ENCODE results near the gene BLOC1S1. TPM values are rescaled to one million over a fixed set of nuclear protein-coding genes. Genes with fewer than 3 reads are reported as not detected.
A peak's percentile ranks its signal among the peaks of the same experiment; 100 is the strongest.
"Not testable (repeated sequence)": the region's sequence is repeated elsewhere in the genome, so short reads cannot be mapped to it uniquely, and the experiment has no call there.

Gene BLOC1S1
- total and polyA plus RNA-seq, 7 donors = 173 to 655 (median 355) TPM

DNA sequence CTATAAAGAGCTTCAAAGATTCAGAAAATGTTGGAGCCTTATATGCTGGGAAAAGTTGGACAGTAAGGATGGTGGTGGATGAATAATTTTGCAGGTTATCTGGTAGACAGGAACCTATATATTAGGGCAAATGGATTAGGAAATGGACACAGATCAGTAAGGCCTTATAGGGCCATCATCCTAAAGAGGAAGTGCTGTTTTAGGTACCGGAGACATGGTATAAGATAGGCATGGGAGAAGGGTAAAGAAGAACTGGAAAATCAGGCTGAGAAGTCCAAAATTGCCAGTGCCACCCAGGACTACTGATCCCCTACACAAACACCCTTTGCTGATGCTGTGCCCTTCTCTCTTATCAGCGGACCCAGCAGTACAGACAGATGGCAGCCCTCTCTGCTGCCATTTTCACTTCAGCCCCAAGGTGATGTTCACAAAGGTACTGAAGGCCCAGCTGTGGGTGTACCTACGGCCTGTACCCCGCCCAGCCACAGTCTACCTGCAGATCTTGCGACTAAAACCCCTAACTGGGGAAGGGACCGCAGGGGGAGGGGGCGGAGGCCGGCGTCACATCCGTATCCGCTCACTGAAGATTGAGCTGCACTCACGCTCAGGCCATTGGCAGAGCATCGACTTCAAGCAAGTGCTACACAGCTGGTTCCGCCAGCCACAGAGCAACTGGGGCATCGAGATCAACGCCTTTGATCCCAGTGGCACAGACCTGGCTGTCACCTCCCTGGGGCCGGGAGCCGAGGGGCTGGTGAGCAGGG, 32.6 kb downstream of the BLOC1S1 start:
- TF ChIP-seq EP300 (IDR thresholded peaks at IDR 0.05) = no peak
- TF ChIP-seq POLR2A (IDR thresholded peaks at IDR 0.05) = no peak
- TF ChIP-seq, protein P1, sequence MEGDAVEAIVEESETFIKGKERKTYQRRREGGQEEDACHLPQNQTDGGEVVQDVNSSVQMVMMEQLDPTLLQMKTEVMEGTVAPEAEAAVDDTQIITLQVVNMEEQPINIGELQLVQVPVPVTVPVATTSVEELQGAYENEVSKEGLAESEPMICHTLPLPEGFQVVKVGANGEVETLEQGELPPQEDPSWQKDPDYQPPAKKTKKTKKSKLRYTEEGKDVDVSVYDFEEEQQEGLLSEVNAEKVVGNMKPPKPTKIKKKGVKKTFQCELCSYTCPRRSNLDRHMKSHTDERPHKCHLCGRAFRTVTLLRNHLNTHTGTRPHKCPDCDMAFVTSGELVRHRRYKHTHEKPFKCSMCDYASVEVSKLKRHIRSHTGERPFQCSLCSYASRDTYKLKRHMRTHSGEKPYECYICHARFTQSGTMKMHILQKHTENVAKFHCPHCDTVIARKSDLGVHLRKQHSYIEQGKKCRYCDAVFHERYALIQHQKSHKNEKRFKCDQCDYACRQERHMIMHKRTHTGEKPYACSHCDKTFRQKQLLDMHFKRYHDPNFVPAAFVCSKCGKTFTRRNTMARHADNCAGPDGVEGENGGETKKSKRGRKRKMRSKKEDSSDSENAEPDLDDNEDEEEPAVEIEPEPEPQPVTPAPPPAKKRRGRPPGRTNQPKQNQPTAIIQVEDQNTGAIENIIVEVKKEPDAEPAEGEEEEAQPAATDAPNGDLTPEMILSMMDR (IDR thresholded peaks at IDR 0.05) = no peak
- intact Hi-C loops (cut with DNase I) = no loop called here
- Histone ChIP-seq H3K4me1 (peaks cover 0 to 30% (median 26%) of the 10 kb centered on the region in 4 donors), H3K9me3 (no peaks in the 10 kb centered on the region), H3K27ac (no peak overlapping the region), H3K36me3 (peaks cover 0 to 30% (median 16%) of the 10 kb centered on the region in 4 donors), H3K4me3 (no peak overlapping the region), H3K27me3 (no peaks in the 10 kb centered on the region)
- WGBS, 2 donors = 93 to 94% methylated on average over 18 of the region's 18 CpGs
- DNase-seq = peak; percentile 56

DNA sequence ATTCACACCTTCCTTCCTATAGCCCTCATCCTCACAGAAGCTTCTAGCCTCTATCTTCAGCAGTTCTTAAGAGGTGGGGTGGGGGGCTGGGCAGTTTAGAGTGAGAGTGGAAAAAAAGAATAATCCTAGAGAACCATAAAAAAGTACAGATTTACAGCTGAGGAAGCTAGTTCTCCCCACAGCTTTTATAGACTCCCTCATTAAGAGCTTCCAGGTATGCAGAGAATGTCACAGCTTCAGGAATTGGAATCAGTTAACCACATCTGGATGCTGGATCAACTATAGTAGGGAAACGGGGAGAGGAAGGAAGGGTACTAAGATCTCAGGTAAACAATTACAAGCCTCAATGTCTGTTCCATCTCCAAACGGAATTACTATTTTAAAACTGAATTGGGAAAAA, 39.4 kb downstream of the BLOC1S1 start:
- intact Hi-C loops (cut with DNase I) = no loop called here
- Histone ChIP-seq H3K4me1 (peaks cover 0 to 4% (median 0%) of the 10 kb centered on the region in 4 donors), H3K4me3 (no peak overlapping the region), H3K27ac (no peak overlapping the region), H3K9me3 (no peaks in the 10 kb centered on the region), H3K36me3 (peaks cover 19 to 97% (median 36%) of the 10 kb centered on the region in 4 donors), H3K27me3 (no peaks in the 10 kb centered on the region)
- TF ChIP-seq POLR2A (IDR thresholded peaks at IDR 0.05) = no peak
- TF ChIP-seq, protein P1 (IDR thresholded peaks at IDR 0.05) = no peak
- no peak for TF ChIP-seq EP300 (IDR thresholded peaks at IDR 0.05)
- no peak for TF ChIP-seq POLR2AphosphoS5 (IDR thresholded peaks at IDR 0.05)
- 80 to 83% methylated on average over 2 of the region's 2 CpGs for WGBS, 2 donors
- no peak for DNase-seq

DNA sequence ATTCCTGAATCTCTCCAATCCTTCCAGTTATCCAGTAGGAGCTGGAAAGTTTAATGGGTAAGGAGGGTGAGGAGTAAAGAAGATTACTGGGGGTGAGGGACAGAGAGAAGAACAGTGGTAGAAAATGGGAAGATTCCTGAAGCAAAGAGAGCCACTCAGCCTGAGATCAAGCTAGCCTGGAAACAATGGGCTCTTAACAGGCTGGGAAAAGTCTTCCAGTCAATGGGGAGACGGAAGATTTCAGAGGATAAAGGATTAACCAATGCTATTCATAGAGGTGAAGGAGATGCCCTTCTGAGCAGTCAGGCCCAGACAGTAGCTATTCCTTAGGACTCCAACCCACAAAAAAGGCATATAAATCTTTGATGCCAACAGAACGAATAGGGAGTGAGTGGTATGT, 41.9 kb downstream of the BLOC1S1 start:
- no peak for TF ChIP-seq POLR2A (IDR thresholded peaks at IDR 0.05)
- TF ChIP-seq EP300 (IDR thresholded peaks at IDR 0.05) = no peak
- TF ChIP-seq, protein P1 (IDR thresholded peaks at IDR 0.05) = no peak
- no peak for TF ChIP-seq POLR2AphosphoS5 (IDR thresholded peaks at IDR 0.05)
- no peak overlapping the region for H3K4me3 ChIP-seq
- peaks cover 0 to 4% (median 0%) of the 10 kb centered on the region in 4 donors for H3K4me1 ChIP-seq
- H3K27me3 ChIP-seq = no peaks in the 10 kb centered on the region
- no peak overlapping the region for H3K27ac ChIP-seq
- DNase-seq = no peak
- H3K36me3 ChIP-seq = peaks cover 15 to 85% (median 23%) of the 10 kb centered on the region in 4 donors
- no peaks in the 10 kb centered on the region for H3K9me3 ChIP-seq
- WGBS, 2 donors = 77 to 78% methylated on average over 2 of the region's 2 CpGs
- intact Hi-C loops (cut with DNase I) = no loop called here

DNA sequence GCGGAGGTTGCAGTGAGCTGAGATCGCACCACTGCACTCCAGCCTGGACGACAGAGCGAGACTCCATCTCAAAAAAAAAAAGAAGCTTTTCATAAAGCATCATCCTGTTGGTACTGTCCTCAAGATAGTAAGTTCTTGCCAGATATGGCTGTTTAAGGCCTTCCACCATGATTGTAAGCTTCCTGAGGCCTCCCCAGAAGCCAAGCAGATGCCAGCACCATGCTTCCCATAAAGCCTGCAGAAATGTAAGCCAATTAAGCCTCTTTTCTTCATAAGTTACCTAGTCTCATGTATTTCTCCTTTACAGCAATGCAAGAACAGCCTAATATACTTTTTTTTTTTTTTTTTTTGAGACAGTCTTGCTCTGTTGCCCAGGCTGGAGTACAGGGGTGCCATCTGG, 42.7 kb downstream of the BLOC1S1 start:
- peaks cover 13 to 85% (median 23%) of the 10 kb centered on the region in 4 donors for H3K36me3 ChIP-seq
- intact Hi-C loops (cut with DNase I); H3K4me1 ChIP-seq; H3K9me3 ChIP-seq; DNase-seq; H3K27me3 ChIP-seq; H3K4me3 ChIP-seq; H3K27ac ChIP-seq: not testable (repeated sequence)
- whole genome bisulfite sequencing, 2 donors = 96 to 98% methylated on average over 4 of the region's 4 CpGs

DNA sequence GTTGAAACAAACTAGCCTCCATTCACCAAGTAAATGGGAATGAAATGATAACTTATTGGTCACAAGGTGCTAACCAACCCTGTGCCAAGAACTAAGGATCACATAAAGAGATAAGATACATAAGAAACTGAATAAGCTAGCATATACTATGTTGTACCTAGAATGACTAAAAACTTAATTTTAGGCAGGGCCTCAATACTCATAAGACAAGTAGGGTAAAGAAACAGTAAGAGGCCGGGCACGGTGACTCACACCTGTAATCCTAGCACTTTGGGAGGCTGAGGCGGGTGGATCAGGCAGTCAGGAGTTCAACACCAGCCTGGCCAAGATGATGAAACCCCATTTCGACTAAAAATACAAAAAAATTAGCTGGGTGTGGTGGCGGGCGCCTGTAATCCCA, 44.8 kb downstream of the BLOC1S1 start:
- Histone ChIP-seq H3K27ac (no peak overlapping the region), H3K9me3 (no peaks in the 10 kb centered on the region), H3K4me3 (no peak overlapping the region), H3K27me3 (no peaks in the 10 kb centered on the region), H3K4me1 (no peaks in the 10 kb centered on the region), H3K36me3 (peaks cover 13 to 67% (median 23%) of the 10 kb centered on the region in 4 donors)
- 90 to 95% methylated on average over 6 of the region's 6 CpGs for WGBS, 2 donors
- intact Hi-C loops (cut with DNase I) = no loop called here
- DNase-seq = no peak
- TF ChIP-seq POLR2AphosphoS5 (IDR thresholded peaks at IDR 0.05) (no peak), POLR2A (IDR thresholded peaks at IDR 0.05) (no peak), EP300 (IDR thresholded peaks at IDR 0.05) (no peak)
- TF ChIP-seq, protein P1 (IDR thresholded peaks at IDR 0.05) = no peak

Data from sigmoid colon (tissue), 7 donors.